ENCODE data around the gene EMX2. TPM values are rescaled to one million over a fixed set of nuclear protein-coding genes. Genes with fewer than 3 reads are reported as not detected.

EMX2 gene
- total and polyA plus RNA-seq, 2 of the 13 experiments (the other 11 are each of a cell fraction or from before 2014, with no cell fraction given) = not detected

DNA sequence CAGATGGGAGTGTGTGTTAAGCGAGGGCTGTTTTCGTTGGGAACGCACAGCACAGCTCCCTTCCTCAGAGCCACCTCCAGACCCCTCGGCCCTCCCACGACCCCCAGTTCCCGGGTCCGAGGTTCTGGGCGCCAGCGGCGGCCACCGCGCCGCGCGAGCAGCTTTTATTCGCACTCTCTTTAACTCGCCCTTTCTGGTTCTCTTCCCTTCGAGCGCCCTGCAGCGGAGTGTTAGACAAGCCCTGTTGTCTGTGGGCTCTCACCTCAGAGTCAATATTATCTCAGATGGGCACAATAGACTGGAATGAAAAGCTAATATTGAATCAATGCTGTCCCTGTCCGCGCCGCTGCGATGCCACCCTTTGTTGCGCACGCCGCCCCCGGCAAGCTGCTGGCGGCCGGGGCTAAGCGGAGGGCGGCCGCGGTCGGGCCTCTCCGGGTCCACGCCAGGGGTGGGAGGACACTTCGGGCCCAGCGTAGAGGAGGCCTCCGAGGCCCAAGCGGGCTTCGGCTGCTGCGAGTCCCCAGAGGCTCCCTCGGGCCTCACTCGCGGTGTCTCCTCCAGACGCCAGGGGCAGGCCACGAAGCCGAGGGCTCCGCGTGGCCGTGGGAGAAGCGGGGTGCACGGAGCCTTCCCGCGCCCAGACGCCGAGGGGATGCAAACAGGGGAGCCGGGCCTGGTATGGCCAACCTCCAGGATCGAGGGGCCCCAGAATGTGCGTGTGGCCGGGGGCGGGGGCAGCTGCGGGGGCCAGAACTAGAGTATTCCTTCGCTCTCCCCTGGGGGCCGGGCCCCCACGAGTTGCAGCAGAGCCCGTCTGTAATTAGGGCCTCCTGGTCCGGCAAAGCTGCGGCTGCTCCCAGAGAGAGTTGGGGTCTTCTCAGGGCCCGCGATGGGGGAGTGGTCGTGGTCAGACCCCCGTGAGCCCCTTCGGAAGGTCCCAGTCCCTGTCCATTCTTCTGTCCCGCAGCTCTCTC lies 7.9 kb upstream of the EMX2 start (continued):
- TF ChIP-seq FOXC1 (CRISPR knock-in tag; IDR thresholded peaks at IDR 0.05; ENCODE audit: borderline replicate concordance) (no peak), GTF2F1 (IDR thresholded peaks at IDR 0.05; ENCODE audit: low read length) (no peak), ZSCAN20 (CRISPR knock-in tag; IDR thresholded peaks at IDR 0.05; ENCODE audit: borderline replicate concordance) (no peak), EZH2 (conservative IDR thresholded peaks at IDR 0.05; ENCODE audit: low read depth, low read length) (peak; percentile 54; the same call in 1 of the 2 replicates), ZMYM3 (CRISPR knock-in tag; IDR thresholded peaks at IDR 0.05) (no peak), TEAD2 (CRISPR knock-in tag; IDR thresholded peaks at IDR 0.05) (no peak), TBP (CRISPR knock-in tag; IDR thresholded peaks at IDR 0.05) (no peak), POLR2AphosphoS5 (IDR thresholded peaks at IDR 0.05; ENCODE audit: low read depth, low read length) (no peak), SMAD1 (CRISPR knock-in tag; IDR thresholded peaks at IDR 0.05; ENCODE audit: borderline replicate concordance, low read depth) (no peak), ZFP90 (CRISPR knock-in tag; IDR thresholded peaks at IDR 0.05; ENCODE audit: borderline replicate concordance) (no peak), TCF7 (IDR thresholded peaks at IDR 0.05; ENCODE audit: low read depth) (no peak), ISL2 (CRISPR knock-in tag; IDR thresholded peaks at IDR 0.05) (no peak), SOX13 (IDR thresholded peaks at IDR 0.05) (peak; percentile 62), SOX13 (CRISPR knock-in tag; conservative IDR thresholded peaks at IDR 0.05 in 1 of 2, IDR thresholded peaks at IDR 0.05 in 1 of 2) (peak in 1 of 2 experiments; percentile 93; a peak in 2 of 4 replicates), FOXA1 (IDR thresholded peaks at IDR 0.05) (no peak), FOXA1 (CRISPR knock-in tag; IDR thresholded peaks at IDR 0.05) (peak; percentile 45; the same call in 1 of the 2 replicates), ZNF674 (CRISPR knock-in tag; IDR thresholded peaks at IDR 0.05; ENCODE audit: low read depth) (no peak), CEBPG (CRISPR knock-in tag; IDR thresholded peaks at IDR 0.05) (no peak)
- TF ChIP-seq, protein P1, sequence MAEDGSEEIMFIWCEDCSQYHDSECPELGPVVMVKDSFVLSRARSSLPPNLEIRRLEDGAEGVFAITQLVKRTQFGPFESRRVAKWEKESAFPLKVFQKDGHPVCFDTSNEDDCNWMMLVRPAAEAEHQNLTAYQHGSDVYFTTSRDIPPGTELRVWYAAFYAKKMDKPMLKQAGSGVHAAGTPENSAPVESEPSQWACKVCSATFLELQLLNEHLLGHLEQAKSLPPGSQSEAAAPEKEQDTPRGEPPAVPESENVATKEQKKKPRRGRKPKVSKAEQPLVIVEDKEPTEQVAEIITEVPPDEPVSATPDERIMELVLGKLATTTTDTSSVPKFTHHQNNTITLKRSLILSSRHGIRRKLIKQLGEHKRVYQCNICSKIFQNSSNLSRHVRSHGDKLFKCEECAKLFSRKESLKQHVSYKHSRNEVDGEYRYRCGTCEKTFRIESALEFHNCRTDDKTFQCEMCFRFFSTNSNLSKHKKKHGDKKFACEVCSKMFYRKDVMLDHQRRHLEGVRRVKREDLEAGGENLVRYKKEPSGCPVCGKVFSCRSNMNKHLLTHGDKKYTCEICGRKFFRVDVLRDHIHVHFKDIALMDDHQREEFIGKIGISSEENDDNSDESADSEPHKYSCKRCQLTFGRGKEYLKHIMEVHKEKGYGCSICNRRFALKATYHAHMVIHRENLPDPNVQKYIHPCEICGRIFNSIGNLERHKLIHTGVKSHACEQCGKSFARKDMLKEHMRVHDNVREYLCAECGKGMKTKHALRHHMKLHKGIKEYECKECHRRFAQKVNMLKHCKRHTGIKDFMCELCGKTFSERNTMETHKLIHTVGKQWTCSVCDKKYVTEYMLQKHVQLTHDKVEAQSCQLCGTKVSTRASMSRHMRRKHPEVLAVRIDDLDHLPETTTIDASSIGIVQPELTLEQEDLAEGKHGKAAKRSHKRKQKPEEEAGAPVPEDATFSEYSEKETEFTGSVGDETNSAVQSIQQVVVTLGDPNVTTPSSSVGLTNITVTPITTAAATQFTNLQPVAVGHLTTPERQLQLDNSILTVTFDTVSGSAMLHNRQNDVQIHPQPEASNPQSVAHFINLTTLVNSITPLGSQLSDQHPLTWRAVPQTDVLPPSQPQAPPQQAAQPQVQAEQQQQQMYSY (CRISPR knock-in tag; IDR thresholded peaks at IDR 0.05) = no peak
- TF ChIP-seq, protein P2, sequence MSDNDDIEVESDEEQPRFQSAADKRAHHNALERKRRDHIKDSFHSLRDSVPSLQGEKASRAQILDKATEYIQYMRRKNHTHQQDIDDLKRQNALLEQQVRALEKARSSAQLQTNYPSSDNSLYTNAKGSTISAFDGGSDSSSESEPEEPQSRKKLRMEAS (IDR thresholded peaks at IDR 0.05) = no peak
- TF ChIP-seq, protein P3, sequence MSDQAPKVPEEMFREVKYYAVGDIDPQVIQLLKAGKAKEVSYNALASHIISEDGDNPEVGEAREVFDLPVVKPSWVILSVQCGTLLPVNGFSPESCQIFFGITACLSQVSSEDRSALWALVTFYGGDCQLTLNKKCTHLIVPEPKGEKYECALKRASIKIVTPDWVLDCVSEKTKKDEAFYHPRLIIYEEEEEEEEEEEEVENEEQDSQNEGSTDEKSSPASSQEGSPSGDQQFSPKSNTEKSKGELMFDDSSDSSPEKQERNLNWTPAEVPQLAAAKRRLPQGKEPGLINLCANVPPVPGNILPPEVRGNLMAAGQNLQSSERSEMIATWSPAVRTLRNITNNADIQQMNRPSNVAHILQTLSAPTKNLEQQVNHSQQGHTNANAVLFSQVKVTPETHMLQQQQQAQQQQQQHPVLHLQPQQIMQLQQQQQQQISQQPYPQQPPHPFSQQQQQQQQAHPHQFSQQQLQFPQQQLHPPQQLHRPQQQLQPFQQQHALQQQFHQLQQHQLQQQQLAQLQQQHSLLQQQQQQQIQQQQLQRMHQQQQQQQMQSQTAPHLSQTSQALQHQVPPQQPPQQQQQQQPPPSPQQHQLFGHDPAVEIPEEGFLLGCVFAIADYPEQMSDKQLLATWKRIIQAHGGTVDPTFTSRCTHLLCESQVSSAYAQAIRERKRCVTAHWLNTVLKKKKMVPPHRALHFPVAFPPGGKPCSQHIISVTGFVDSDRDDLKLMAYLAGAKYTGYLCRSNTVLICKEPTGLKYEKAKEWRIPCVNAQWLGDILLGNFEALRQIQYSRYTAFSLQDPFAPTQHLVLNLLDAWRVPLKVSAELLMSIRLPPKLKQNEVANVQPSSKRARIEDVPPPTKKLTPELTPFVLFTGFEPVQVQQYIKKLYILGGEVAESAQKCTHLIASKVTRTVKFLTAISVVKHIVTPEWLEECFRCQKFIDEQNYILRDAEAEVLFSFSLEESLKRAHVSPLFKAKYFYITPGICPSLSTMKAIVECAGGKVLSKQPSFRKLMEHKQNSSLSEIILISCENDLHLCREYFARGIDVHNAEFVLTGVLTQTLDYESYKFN (CRISPR knock-in tag; conservative IDR thresholded peaks at IDR 0.05) = no peak
- TF ChIP-seq, protein P4, sequence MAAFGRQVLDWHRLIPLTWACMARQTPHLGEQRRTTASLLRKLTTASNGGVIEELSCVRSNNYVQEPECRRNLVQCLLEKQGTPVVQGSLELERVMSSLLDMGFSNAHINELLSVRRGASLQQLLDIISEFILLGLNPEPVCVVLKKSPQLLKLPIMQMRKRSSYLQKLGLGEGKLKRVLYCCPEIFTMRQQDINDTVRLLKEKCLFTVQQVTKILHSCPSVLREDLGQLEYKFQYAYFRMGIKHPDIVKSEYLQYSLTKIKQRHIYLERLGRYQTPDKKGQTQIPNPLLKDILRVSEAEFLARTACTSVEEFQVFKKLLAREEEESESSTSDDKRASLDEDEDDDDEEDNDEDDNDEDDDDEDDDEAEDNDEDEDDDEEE (CRISPR knock-in tag; IDR thresholded peaks at IDR 0.05) = no peak
